Breast epithelium (tissue), 4 donors: Measurements from ENCODE around the gene RAB19. TPM values are rescaled to one million over a fixed set of nuclear protein-coding genes. Genes with fewer than 3 reads are reported as not detected.

Experiments used
- DNase-seq, 2 donors: peaks; one replicate each; pipeline ENCODE4 v3.0.0-alpha.2; 2019; ENCODE audit warnings: low spot score in 2 of 2
- H3K27ac ChIP-seq, 2 donors: fragments of 200-600 bp; sonication (generic) in 1 of 2; one replicate each; pipeline ENCODE4 v1.5.1; 2016 to 2019; ENCODE audit warnings: mild to moderate bottlenecking in 1 of 2
- H3K27me3 ChIP-seq, 2 donors: fragments of 200-600 bp; sonication (generic) in 1 of 2; one replicate each; pipeline versions ENCODE4 v1.5.1 to v1.6.0; 2017 to 2019; ENCODE audit warnings: control low read depth in 1 of 2, mild to moderate bottlenecking in 1 of 2
- H3K36me3 ChIP-seq: fragments of 200-600 bp; one replicate; pipeline ENCODE4 v1.5.1; 2019
- H3K4me1 ChIP-seq, 2 donors: fragments of 200-600 bp; sonication (generic); one replicate each; pipeline ENCODE4 v1.5.1; 2016 to 2019; ENCODE audit warnings: control low read depth in 1 of 2
- H3K4me3 ChIP-seq, 3 donors: fragments of 200-600 bp; sonication (generic); 1 replicate in 2 of 3; 2 replicates in 1 of 3; pipeline ENCODE4 v1.5.1; 2016 to 2019; ENCODE audit warnings: mild to moderate bottlenecking in 3 of 3, moderate library complexity in 2 of 3
- H3K9me3 ChIP-seq, 2 donors: fragments of 200-600 bp; sonication (generic) in 1 of 2; one replicate each; pipeline ENCODE4 v1.5.1; 2016 to 2019; ENCODE audit warnings: control low read depth in 1 of 2
- CTCF ChIP-seq, 3 donors: fragments of 450-650 bp; IDR thresholded peaks; one replicate each; pipeline ENCODE4 v1.5.1; 2016 to 2017; ENCODE audit warnings: antibody characterized with exemption in 3 of 3, mild to moderate bottlenecking in 3 of 3, moderate library complexity in 3 of 3
- POLR2A ChIP-seq: fragments of 450-650 bp; IDR thresholded peaks from one replicate; pipeline ENCODE4 v1.6.1; 2016; ENCODE audit warnings: antibody characterized with exemption, mild to moderate bottlenecking, moderate library complexity
- POLR2AphosphoS5 ChIP-seq, 3 donors: sonication (generic); formaldehyde crosslinking; IDR thresholded peaks; one replicate each; pipeline ENCODE4 v1.6.1; 2017; ENCODE audit warnings: antibody characterized with exemption in 3 of 3
- intact Hi-C: fragments of 100-400 bp; cut with DNase I; formaldehyde crosslinking; loops from one replicate; pipeline ENCODE4 v1.15.1; 2023; ENCODE audit warnings: low total_unique reads
- total RNA-seq, 3 donors: library from RNA; depleted of rRNA; stranded (reverse); fragments of >200 nt; gene quantifications; one replicate each; pipeline ENCODE4 v1.1.0, GENCODE V29; 2016

Gene RAB19
- total RNA-seq, 3 donors from 2014 or later, result 2.3 to 4.2 TPM; not detected in 1

DNA sequence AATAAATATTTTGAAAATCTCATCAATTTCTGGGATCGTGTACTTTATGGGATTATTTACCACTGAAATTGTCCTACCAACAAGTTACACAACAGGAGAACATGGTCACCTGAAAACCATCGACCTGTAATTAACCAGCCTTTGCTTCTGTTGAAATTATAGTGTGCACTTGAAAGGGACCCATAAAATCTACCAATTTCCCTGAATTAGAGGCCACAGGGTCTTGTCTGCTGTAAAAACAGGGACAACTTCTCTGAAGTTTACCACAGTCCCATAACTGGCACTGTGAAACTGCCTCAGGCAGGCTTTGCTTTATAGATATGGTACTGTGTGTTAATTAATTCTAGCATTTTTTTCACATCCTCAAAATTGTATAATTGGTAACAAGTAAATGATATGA lies 37.7 kb downstream of the RAB19 start:
- no peaks in the 10 kb centered on the region for H3K9me3 ChIP-seq
- no peak overlapping the region for H3K27ac ChIP-seq
- no peak overlapping the region for H3K4me3 ChIP-seq
- no peak for DNase-seq
- H3K27me3 ChIP-seq, result no peaks in the 10 kb centered on the region
- intact Hi-C loops, result no loop called here
- no peaks in the 10 kb centered on the region for H3K36me3 ChIP-seq
- no peak for TF ChIP-seq POLR2A
- no peak for TF ChIP-seq POLR2AphosphoS5 (IDR thresholded peaks at IDR 0.05)
- no peak for TF ChIP-seq CTCF (IDR thresholded peaks at IDR 0.05)
- H3K4me1 ChIP-seq, result no peaks in the 10 kb centered on the region

DNA sequence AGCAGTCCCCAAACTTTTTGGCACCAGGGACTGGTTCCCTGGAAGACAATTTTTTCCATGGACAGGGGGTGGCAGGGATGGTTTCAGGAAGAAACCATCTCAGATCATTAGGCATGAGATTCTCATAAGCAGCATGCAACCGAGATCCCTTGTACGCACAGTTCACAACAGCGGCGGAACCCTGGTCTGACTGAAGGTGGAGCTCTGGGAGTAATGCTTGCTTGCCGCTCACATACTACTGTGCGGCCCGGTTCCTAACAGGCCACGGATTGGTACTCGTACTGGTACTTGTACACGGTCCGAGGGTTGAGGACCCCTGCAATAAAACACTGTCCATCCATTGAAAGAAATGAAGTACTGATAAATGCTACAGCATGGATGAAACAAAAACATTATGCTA lies 42.6 kb downstream of the RAB19 start:
- DNase-seq, result no peak
- intact Hi-C loops, result loop anchor here (2.0 kb wide), 1 partner anchor 54 kb away; no protein-coding TSS in a partner anchor

GRCh38 chr7:140447841-140448240 lies 44.0 kb downstream of the RAB19 start:
- Histone ChIP-seq H3K27ac (no peak overlapping the region), H3K9me3 (no peaks in the 10 kb centered on the region), H3K4me1 (no peaks in the 10 kb centered on the region), H3K36me3 (no peaks in the 10 kb centered on the region), H3K4me3 (no peak overlapping the region), H3K27me3 (no peaks in the 10 kb centered on the region)
- TF ChIP-seq POLR2AphosphoS5 (IDR thresholded peaks at IDR 0.05) (no peak), CTCF (IDR thresholded peaks at IDR 0.05) (no peak), POLR2A (no peak)
- intact Hi-C loops, result loop anchor here (2.0 kb wide), 1 partner anchor 55 kb away; no protein-coding TSS in a partner anchor
- DNase-seq, result no peak

More for the DNA sequence above, 42.6 kb downstream of the RAB19 start:
- Histone ChIP-seq H3K27me3 (no peaks in the 10 kb centered on the region), H3K36me3 (no peaks in the 10 kb centered on the region), H3K9me3 (no peaks in the 10 kb centered on the region), H3K4me3 (no peak overlapping the region), H3K27ac (no peak overlapping the region), H3K4me1 (no peaks in the 10 kb centered on the region)
- TF ChIP-seq POLR2A (no peak), CTCF (IDR thresholded peaks at IDR 0.05) (no peak), POLR2AphosphoS5 (IDR thresholded peaks at IDR 0.05) (no peak)

DNA sequence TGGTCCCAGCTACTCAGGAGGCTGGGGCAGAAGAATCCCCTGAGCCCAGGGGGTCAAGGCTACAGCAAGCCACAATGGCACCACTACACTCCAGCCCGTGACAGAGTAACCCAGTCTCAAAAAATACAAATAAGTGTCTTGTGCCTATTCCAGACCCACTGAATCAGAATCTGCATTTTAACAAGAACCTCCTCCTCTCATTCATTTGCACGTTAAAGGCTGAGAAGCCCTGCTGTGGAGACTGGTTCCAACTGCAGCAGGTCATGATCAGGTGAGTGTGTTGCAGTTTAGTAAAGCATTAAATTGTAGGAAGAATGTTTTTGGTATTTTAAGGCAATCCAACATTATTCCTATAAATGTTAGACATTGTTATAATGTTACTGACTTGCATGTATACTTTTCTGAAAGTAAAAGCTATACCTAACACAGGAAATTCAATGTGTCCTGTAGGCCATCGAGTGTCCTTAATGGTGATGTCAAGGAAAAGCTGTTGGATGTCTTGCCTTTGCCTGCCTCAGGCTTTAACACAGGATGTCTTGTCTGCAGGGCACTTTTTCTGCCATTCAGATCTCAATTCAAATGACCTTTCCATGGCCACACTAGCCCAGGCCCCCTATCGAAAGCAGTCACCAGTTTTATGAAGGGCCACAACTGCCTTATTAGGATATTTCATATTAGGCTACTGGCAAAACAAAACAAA lies 45.1 kb downstream of the RAB19 start:
- H3K4me1 ChIP-seq, result no peaks in the 10 kb centered on the region
- H3K36me3 ChIP-seq, result no peaks in the 10 kb centered on the region
- no peak for DNase-seq
- H3K4me3 ChIP-seq, result no peak overlapping the region
- intact Hi-C loops, result no loop called here
- no peaks in the 10 kb centered on the region for H3K9me3 ChIP-seq
- H3K27ac ChIP-seq, result no peak overlapping the region
- TF ChIP-seq POLR2A (no peak), POLR2AphosphoS5 (IDR thresholded peaks at IDR 0.05) (no peak), CTCF (IDR thresholded peaks at IDR 0.05) (no peak)
- no peaks in the 10 kb centered on the region for H3K27me3 ChIP-seq

- H3K27ac ChIP-seq, result no peak overlapping the region
- no peaks in the 10 kb centered on the region for H3K4me1 ChIP-seq
- DNase-seq, result no peak
- peaks cover 10% of the 10 kb centered on the region for H3K36me3 ChIP-seq
- TF ChIP-seq POLR2AphosphoS5 (IDR thresholded peaks at IDR 0.05) (no peak), POLR2A (no peak), CTCF (IDR thresholded peaks at IDR 0.05) (no peak)
- no peaks in the 10 kb centered on the region for H3K27me3 ChIP-seq
- H3K9me3 ChIP-seq, result no peaks in the 10 kb centered on the region
- intact Hi-C loops, result no loop called here
- H3K4me3 ChIP-seq, result no peak overlapping the region
These were observed 47.9 kb downstream of the RAB19 start for GRCh38 chr7:140451716-140452115.
